Activated CD4-positive, alpha-beta T cell treated with anti-CD3 and anti-CD28 coated beads, Interleukin-2, amount 10 ng/mL, durations not matched to agents 7 days and 5 days (primary cell): ENCODE results near the gene VSX1. TPM values are rescaled to one million over a fixed set of nuclear protein-coding genes. Genes with fewer than 3 reads are reported as not detected.
A peak's percentile ranks its signal among the peaks of the same experiment; 100 is the strongest.

Experiments used
- CTCF ChIA-PET: fragments of 350-600 bp; sonication (Branson Sonifier 250); formaldehyde crosslinking; loops from one replicate; lab custom pipeline; 2021; ENCODE audit warnings: antibody characterized with exemption; lab: Charles Lee
- POLR2A ChIA-PET: fragments of 350-600 bp; sonication (Branson Sonifier 250); formaldehyde crosslinking; loops from one replicate; lab custom pipeline; 2021; ENCODE audit warnings: antibody characterized with exemption; lab: Charles Lee
- DNase-seq: peaks from one replicate; pipeline ENCODE4 v3.0.0-alpha.2; 2020
- H3K27ac Mint-ChIP-seq: one replicate; pipeline ENCODE4 v1.8.0; 2021; ENCODE audit warnings: mild to moderate bottlenecking, moderate library complexity, mixed read lengths
- H3K27me3 Mint-ChIP-seq: one replicate; pipeline ENCODE4 v1.8.0; 2021; ENCODE audit warnings: mixed read lengths
- H3K36me3 Mint-ChIP-seq: one replicate; pipeline ENCODE4 v1.8.0; 2021; ENCODE audit warnings: low read depth, mixed read lengths
- H3K4me1 Mint-ChIP-seq: one replicate; pipeline ENCODE4 v1.8.0; 2021; ENCODE audit warnings: mixed read lengths
- H3K4me3 Mint-ChIP-seq: one replicate; pipeline ENCODE4 v1.8.0; 2021; ENCODE audit warnings: mild to moderate bottlenecking, moderate library complexity, mixed read lengths
- H3K9me3 Mint-ChIP-seq: one replicate; pipeline ENCODE4 v1.8.0; 2021; ENCODE audit warnings: mixed read lengths
- total RNA-seq, 2 experiments: library from RNA; stranded (reverse); gene quantifications; one replicate each; pipeline ENCODE4 v1.2.3, GENCODE V29; 2021

VSX1 gene
- not detected for total RNA-seq

- Mint-ChIP-seq H3K4me1 (peaks cover 17% of the 10 kb centered on the region), H3K4me3 (no peak within 1 kb of the TSS), H3K27me3 (peaks cover 83% of the 10 kb centered on the region), H3K36me3 (no peaks in the 10 kb centered on the region), H3K27ac (peak within 1 kb of the TSS; percentile 25), H3K9me3 (no peaks in the 10 kb centered on the region)
- ChIA-PET POLR2A (no interaction called here), CTCF (interaction anchor here (1.4 kb wide), 1 partner anchor 89 kb away, joined by 3 read pairs; the partner anchor contains the start of gene APMAP)
- DNase-seq: no peak
Measured at GRCh38 chr20:25081730-25082497, at the start of gene VSX1. TSS of gene VSX1 (minus strand) at chr20:25082141. CDS start at chr20:25082096, 45 bp downstream.

- ChIA-PET CTCF (no interaction called here), POLR2A (no interaction called here)
- H3K4me1 Mint-ChIP-seq: no peaks in the 10 kb centered on the region
Measured at GRCh38 chr20:25129908-25130307, 48.0 kb upstream of the VSX1 start.

GRCh38 chr20:25129428-25129827 lies 47.5 kb upstream of the VSX1 start:
- H3K36me3 Mint-ChIP-seq: no peaks in the 10 kb centered on the region
- no peak for DNase-seq
- no peak overlapping the region for H3K4me3 Mint-ChIP-seq
- H3K27me3 Mint-ChIP-seq: no peaks in the 10 kb centered on the region
- H3K27ac Mint-ChIP-seq: no peak overlapping the region
- ChIA-PET CTCF (no interaction called here), POLR2A (no interaction called here)
- H3K4me1 Mint-ChIP-seq: no peaks in the 10 kb centered on the region
- no peaks in the 10 kb centered on the region for H3K9me3 Mint-ChIP-seq

More at GRCh38 chr20:25129908-25130307, 48.0 kb upstream of the VSX1 start:
- Mint-ChIP-seq H3K36me3 (no peaks in the 10 kb centered on the region), H3K9me3 (no peaks in the 10 kb centered on the region), H3K27me3 (no peaks in the 10 kb centered on the region), H3K27ac (no peak overlapping the region), H3K4me3 (no peak overlapping the region)
- no peak for DNase-seq

- H3K4me3 Mint-ChIP-seq: no peak overlapping the region
- H3K36me3 Mint-ChIP-seq: no peaks in the 10 kb centered on the region
- H3K9me3 Mint-ChIP-seq: no peaks in the 10 kb centered on the region
- H3K4me1 Mint-ChIP-seq: no peaks in the 10 kb centered on the region
- POLR2A ChIA-PET: no interaction called here
- CTCF ChIA-PET: no interaction called here
- no peaks in the 10 kb centered on the region for H3K27me3 Mint-ChIP-seq
- H3K27ac Mint-ChIP-seq: no peak overlapping the region
- no peak for DNase-seq
Measured at GRCh38 chr20:25128649-25129048, 46.7 kb upstream of the VSX1 start.

- Mint-ChIP-seq H3K4me3 (no peak overlapping the region), H3K27ac (no peak overlapping the region), H3K27me3 (no peaks in the 10 kb centered on the region), H3K36me3 (no peaks in the 10 kb centered on the region), H3K4me1 (no peaks in the 10 kb centered on the region), H3K9me3 (no peaks in the 10 kb centered on the region)
- POLR2A ChIA-PET: no interaction called here
- CTCF ChIA-PET: no interaction called here
- no peak for DNase-seq
Measured at GRCh38 chr20:25127761-25128537, 46.0 kb upstream of the VSX1 start.

- Mint-ChIP-seq H3K27me3 (peaks cover 6% of the 10 kb centered on the region), H3K4me1 (no peaks in the 10 kb centered on the region), H3K4me3 (no peak overlapping the region), H3K27ac (no peak overlapping the region), H3K9me3 (no peaks in the 10 kb centered on the region), H3K36me3 (no peaks in the 10 kb centered on the region)
- ChIA-PET CTCF (no interaction called here), POLR2A (no interaction called here)
- DNase-seq: no peak
Measured at GRCh38 chr20:25126204-25127029, 44.5 kb upstream of the VSX1 start.

GRCh38 chr20:25125636-25126035 lies 43.7 kb upstream of the VSX1 start:
- H3K27ac Mint-ChIP-seq: no peak overlapping the region
- no peaks in the 10 kb centered on the region for H3K36me3 Mint-ChIP-seq
- no peak overlapping the region for H3K4me3 Mint-ChIP-seq
- ChIA-PET POLR2A (no interaction called here), CTCF (no interaction called here)
- peaks cover 9% of the 10 kb centered on the region for H3K27me3 Mint-ChIP-seq
- DNase-seq: no peak
- no peaks in the 10 kb centered on the region for H3K4me1 Mint-ChIP-seq
- no peaks in the 10 kb centered on the region for H3K9me3 Mint-ChIP-seq

GRCh38 chr20:25120920-25121319 lies 39.0 kb upstream of the VSX1 start:
- no peak overlapping the region for H3K27ac Mint-ChIP-seq
- no peaks in the 10 kb centered on the region for H3K9me3 Mint-ChIP-seq
- ChIA-PET POLR2A (no interaction called here), CTCF (no interaction called here)
- no peaks in the 10 kb centered on the region for H3K4me1 Mint-ChIP-seq
- DNase-seq: no peak
- peaks cover 14% of the 10 kb centered on the region for H3K27me3 Mint-ChIP-seq
- H3K4me3 Mint-ChIP-seq: no peak overlapping the region
- H3K36me3 Mint-ChIP-seq: no peaks in the 10 kb centered on the region

- H3K9me3 Mint-ChIP-seq: no peaks in the 10 kb centered on the region
- H3K4me1 Mint-ChIP-seq: no peaks in the 10 kb centered on the region
- ChIA-PET CTCF (no interaction called here), POLR2A (no interaction called here)
- H3K4me3 Mint-ChIP-seq: no peak overlapping the region
- H3K27ac Mint-ChIP-seq: no peak overlapping the region
- peaks cover 14% of the 10 kb centered on the region for H3K27me3 Mint-ChIP-seq
- H3K36me3 Mint-ChIP-seq: no peaks in the 10 kb centered on the region
- no peak for DNase-seq
Measured at GRCh38 chr20:25120457-25120856, 38.5 kb upstream of the VSX1 start.

GRCh38 chr20:25118529-25118928 lies 36.6 kb upstream of the VSX1 start:
- Mint-ChIP-seq H3K27me3 (peaks cover 16% of the 10 kb centered on the region), H3K4me1 (no peaks in the 10 kb centered on the region), H3K9me3 (no peaks in the 10 kb centered on the region), H3K4me3 (no peak overlapping the region), H3K27ac (no peak overlapping the region), H3K36me3 (no peaks in the 10 kb centered on the region)
- POLR2A ChIA-PET: interaction anchor here (0.6 kb wide), 1 partner anchor 133 kb away, joined by 3 read pairs; no protein-coding TSS in a partner anchor
- DNase-seq: no peak
- CTCF ChIA-PET: no interaction called here

GRCh38 chr20:25117990-25118389 lies 36.0 kb upstream of the VSX1 start:
- no peak overlapping the region for H3K27ac Mint-ChIP-seq
- H3K4me1 Mint-ChIP-seq: no peaks in the 10 kb centered on the region
- no peaks in the 10 kb centered on the region for H3K36me3 Mint-ChIP-seq
- no peaks in the 10 kb centered on the region for H3K9me3 Mint-ChIP-seq
- H3K27me3 Mint-ChIP-seq: peaks cover 16% of the 10 kb centered on the region
- ChIA-PET CTCF (no interaction called here), POLR2A (interaction anchor here (0.6 kb wide), 1 partner anchor 132 kb away, joined by 3 read pairs; no protein-coding TSS in a partner anchor)
- no peak for DNase-seq
- H3K4me3 Mint-ChIP-seq: no peak overlapping the region

GRCh38 chr20:25116739-25117458 lies 35.0 kb upstream of the VSX1 start:
- Mint-ChIP-seq H3K9me3 (no peaks in the 10 kb centered on the region), H3K4me1 (no peaks in the 10 kb centered on the region), H3K36me3 (no peaks in the 10 kb centered on the region), H3K27ac (no peak overlapping the region), H3K27me3 (peaks cover 11% of the 10 kb centered on the region), H3K4me3 (no peak overlapping the region)
- CTCF ChIA-PET: no interaction called here
- no peak for DNase-seq
- POLR2A ChIA-PET: no interaction called here
